ENCODE data around the gene PHACTR3. TPM values are rescaled to one million over a fixed set of nuclear protein-coding genes. Genes with fewer than 3 reads are reported as not detected.

PHACTR3 gene
- total RNA-seq, 1 donor from 2014 or later: 0.51 TPM

- no peak for DNase-seq
Measured at GRCh38 chr20:59781226-59781625, 176.9 kb downstream of the PHACTR3 start.

- DNase-seq: peak; percentile 66
Measured at GRCh38 chr20:59782986-59783640, 178.8 kb downstream of the PHACTR3 start.

- no peak for DNase-seq
Measured at GRCh38 chr20:59783641-59784010, 179.3 kb downstream of the PHACTR3 start.

GRCh38 chr20:59784365-59784764 lies 180.0 kb downstream of the PHACTR3 start:
- DNase-seq: no peak

- no peak for DNase-seq
Measured at GRCh38 chr20:59784791-59785668, 180.7 kb downstream of the PHACTR3 start.

GRCh38 chr20:59785669-59785959 lies 181.3 kb downstream of the PHACTR3 start:
- DNase-seq: no peak

GRCh38 chr20:59785986-59786795 lies 181.9 kb downstream of the PHACTR3 start:
- no peak for DNase-seq

GRCh38 chr20:59786801-59787537 lies 182.6 kb downstream of the PHACTR3 start:
- DNase-seq: no peak

- DNase-seq: no peak
Measured at GRCh38 chr20:59787538-59787890, 183.2 kb downstream of the PHACTR3 start.

- DNase-seq: no peak
Measured at GRCh38 chr20:59788196-59788735, 183.9 kb downstream of the PHACTR3 start.

- no peak for DNase-seq
Measured at GRCh38 chr20:59788811-59789397, 184.6 kb downstream of the PHACTR3 start.

GRCh38 chr20:59789686-59790085 lies 185.3 kb downstream of the PHACTR3 start:
- no peak for DNase-seq

GRCh38 chr20:59790346-59790745 lies 186.0 kb downstream of the PHACTR3 start:
- DNase-seq: no peak

GRCh38 chr20:59792300-59792699 lies 188.0 kb downstream of the PHACTR3 start:
- no peak for DNase-seq

GRCh38 chr20:59794555-59794954 lies 190.2 kb downstream of the PHACTR3 start:
- DNase-seq: no peak

- DNase-seq: no peak
Measured at GRCh38 chr20:59800309-59800708, 196.0 kb downstream of the PHACTR3 start.

GRCh38 chr20:59802018-59802417 lies 197.7 kb downstream of the PHACTR3 start:
- no peak for DNase-seq

- no peak for DNase-seq
Measured at GRCh38 chr20:59802471-59803221, 198.3 kb downstream of the PHACTR3 start.

GRCh38 chr20:59804347-59804746 lies 200.0 kb downstream of the PHACTR3 start:
- DNase-seq: no peak

- no peak for DNase-seq
Measured at GRCh38 chr20:59804871-59805665, 200.7 kb downstream of the PHACTR3 start.

All from dermis blood vessel endothelial cell (primary cell).